WTC11 (cell line): Measurements from ENCODE around the gene LYRM4. TPM values are rescaled to one million over a fixed set of nuclear protein-coding genes. Genes with fewer than 3 reads are reported as not detected.

Experiments
- ATAC-seq: fragments of 200-7000 bp; cut with Tn5 transposase; 2 replicates; pipeline ENCODE4 v1.10.0; 2021; ENCODE audit warnings: mild to moderate bottlenecking, moderate library complexity
- CTCF ChIA-PET: fragments of 300-600 bp; sonication (Branson Sonifier 250); formaldehyde crosslinking; loops from one replicate; lab custom pipeline; 2021; ENCODE audit warnings: antibody characterized with exemption; lab: Charles Lee
- POLR2A ChIA-PET: fragments of 350-600 bp; sonication (Branson Sonifier 250); formaldehyde crosslinking; loops from one replicate; lab custom pipeline; 2021; ENCODE audit warnings: antibody characterized with exemption; lab: Charles Lee
- DNase-seq: peaks from one replicate; pipeline ENCODE4 v3.0.0; 2021; ENCODE audit warnings: low spot score
- H3K27ac Mint-ChIP-seq: 2 replicates; pipeline ENCODE4 v1.8.0; 2021; ENCODE audit warnings: mixed read lengths
- H3K27me3 Mint-ChIP-seq: 2 replicates; pipeline ENCODE4 v1.8.0; 2021; ENCODE audit warnings: low read depth, mild to moderate bottlenecking, moderate library complexity, mixed read lengths
- H3K36me3 Mint-ChIP-seq: 2 replicates; pipeline ENCODE4 v1.8.0; 2021; ENCODE audit warnings: mixed read lengths
- H3K4me1 Mint-ChIP-seq: 2 replicates; pipeline ENCODE4 v1.8.0; 2022; ENCODE audit warnings: mixed read lengths
- H3K4me3 Mint-ChIP-seq: 2 replicates; pipeline ENCODE4 v1.8.0; 2021; ENCODE audit warnings: mild to moderate bottlenecking, moderate library complexity, mixed read lengths
- H3K9me3 Mint-ChIP-seq: 2 replicates; pipeline ENCODE4 v1.8.0; 2021; ENCODE audit warnings: mixed read lengths
- ESRRA ChIP-seq: sonication (generic); formaldehyde crosslinking; IDR thresholded peaks from 2 replicates; pipeline ENCODE4 v1.8.1; 2022; ENCODE audit warnings: mild to moderate bottlenecking, missing genetic modification reagents, borderline replicate concordance
- HMGA2 ChIP-seq: fragments of 250-450 bp; sonication (Bioruptor Pico); IDR thresholded peaks from 2 replicates; pipeline ENCODE4 v1.4.0; 2021; ENCODE audit warnings: mild to moderate bottlenecking, moderate library complexity
- JAZF1 ChIP-seq: fragments of 250-450 bp; sonication (Bioruptor Pico); IDR thresholded peaks from 2 replicates; pipeline ENCODE4 v1.9.0; 2021; ENCODE audit warnings: moderate library complexity, mild to moderate bottlenecking, inconsistent platforms
- NR1H2 ChIP-seq: sonication (generic); formaldehyde crosslinking; IDR thresholded peaks from 2 replicates; pipeline ENCODE4 v1.9.0; 2021; ENCODE audit warnings: mild to moderate bottlenecking, moderate library complexity, missing genetic modification reagents
- NR3C1 ChIP-seq: sonication (generic); formaldehyde crosslinking; conservative IDR thresholded peaks from 2 replicates; pipeline ENCODE4 v1.8.1; 2023; ENCODE audit warnings: low read depth, mild to moderate bottlenecking, missing genetic modification reagents
- OVOL2 ChIP-seq: fragments of 250-450 bp; sonication (Bioruptor Pico); IDR thresholded peaks from 2 replicates; pipeline ENCODE4 v1.9.0; 2021; ENCODE audit warnings: mild to moderate bottlenecking, borderline replicate concordance
- SOX15 ChIP-seq: fragments of 250-450 bp; sonication (Bioruptor Pico); IDR thresholded peaks from 2 replicates; pipeline ENCODE4 v1.9.0; 2021; ENCODE audit warnings: mild to moderate bottlenecking
- STAT6 ChIP-seq: sonication (generic); formaldehyde crosslinking; conservative IDR thresholded peaks from 2 replicates; pipeline ENCODE4 v1.8.1; 2023; ENCODE audit warnings: mild to moderate bottlenecking, low read depth, missing genetic modification reagents, moderate library complexity
- TCF7 ChIP-seq: sonication (generic); formaldehyde crosslinking; IDR thresholded peaks from 2 replicates; pipeline ENCODE4 v1.8.0; 2022; ENCODE audit warnings: mild to moderate bottlenecking, low read depth, missing genetic modification reagents, moderate library complexity
- TEAD4 ChIP-seq: sonication (generic); formaldehyde crosslinking; IDR thresholded peaks from 2 replicates; pipeline ENCODE4 v1.8.0; 2022; ENCODE audit warnings: mild to moderate bottlenecking, missing genetic modification reagents
- ZNF121 ChIP-seq: sonication (generic); formaldehyde crosslinking; IDR thresholded peaks from 2 replicates; pipeline ENCODE4 v1.8.0; 2023; ENCODE audit warnings: missing genetic modification reagents
- ZNF138 ChIP-seq: sonication (generic); formaldehyde crosslinking; conservative IDR thresholded peaks from 2 replicates; pipeline ENCODE4 v1.8.1; 2022; ENCODE audit warnings: mild to moderate bottlenecking, moderate library complexity, missing genetic modification reagents
- ZNF281 ChIP-seq: sonication (generic); formaldehyde crosslinking; IDR thresholded peaks from 2 replicates; pipeline ENCODE4 v1.8.0; 2023; ENCODE audit warnings: mild to moderate bottlenecking, missing genetic modification reagents
- ZNF396 ChIP-seq: fragments of 250-450 bp; sonication (Bioruptor Pico); IDR thresholded peaks from 2 replicates; pipeline ENCODE4 v1.8.0; 2021; ENCODE audit warnings: mild to moderate bottlenecking, moderate library complexity, borderline replicate concordance
- ZNF425 ChIP-seq: fragments of 250-450 bp; sonication (Bioruptor Pico); conservative IDR thresholded peaks from 2 replicates; pipeline ENCODE4 v1.9.0; 2021; ENCODE audit warnings: mild to moderate bottlenecking
- total RNA-seq: library from RNA; stranded (reverse); gene quantifications from 3 replicates; pipeline ENCODE4 v1.2.3, GENCODE V29; 2021
- TF ChIP-seq, protein P1 (sequence below): sonication (generic); formaldehyde crosslinking; IDR thresholded peaks from 2 replicates; pipeline ENCODE4 v1.8.1; 2023; ENCODE audit warnings: mild to moderate bottlenecking, missing genetic modification reagents
- TF ChIP-seq, protein P2 (sequence below): sonication (generic); formaldehyde crosslinking; IDR thresholded peaks from 2 replicates; pipeline ENCODE4 v1.8.1; 2022; ENCODE audit warnings: mild to moderate bottlenecking, moderate library complexity, missing genetic modification reagents
- TF ChIP-seq, protein P3 (sequence below): sonication (generic); formaldehyde crosslinking; IDR thresholded peaks from 2 replicates; pipeline ENCODE4 v1.8.1; 2023; ENCODE audit warnings: mild to moderate bottlenecking, missing genetic modification reagents, moderate library complexity
- TF ChIP-seq, protein P4 (sequence below): fragments of 250-450 bp; sonication (Bioruptor Pico); IDR thresholded peaks from 2 replicates; pipeline ENCODE4 v1.9.0; 2021; ENCODE audit warnings: mild to moderate bottlenecking
- TF ChIP-seq, protein P5 (sequence below): sonication (generic); formaldehyde crosslinking; IDR thresholded peaks from 2 replicates; pipeline ENCODE4 v1.8.1; 2023; ENCODE audit warnings: mild to moderate bottlenecking, moderate library complexity, missing genetic modification reagents

LYRM4 gene
- total RNA-seq, 1 experiment from 2014 or later = 49.7 TPM

DNA sequence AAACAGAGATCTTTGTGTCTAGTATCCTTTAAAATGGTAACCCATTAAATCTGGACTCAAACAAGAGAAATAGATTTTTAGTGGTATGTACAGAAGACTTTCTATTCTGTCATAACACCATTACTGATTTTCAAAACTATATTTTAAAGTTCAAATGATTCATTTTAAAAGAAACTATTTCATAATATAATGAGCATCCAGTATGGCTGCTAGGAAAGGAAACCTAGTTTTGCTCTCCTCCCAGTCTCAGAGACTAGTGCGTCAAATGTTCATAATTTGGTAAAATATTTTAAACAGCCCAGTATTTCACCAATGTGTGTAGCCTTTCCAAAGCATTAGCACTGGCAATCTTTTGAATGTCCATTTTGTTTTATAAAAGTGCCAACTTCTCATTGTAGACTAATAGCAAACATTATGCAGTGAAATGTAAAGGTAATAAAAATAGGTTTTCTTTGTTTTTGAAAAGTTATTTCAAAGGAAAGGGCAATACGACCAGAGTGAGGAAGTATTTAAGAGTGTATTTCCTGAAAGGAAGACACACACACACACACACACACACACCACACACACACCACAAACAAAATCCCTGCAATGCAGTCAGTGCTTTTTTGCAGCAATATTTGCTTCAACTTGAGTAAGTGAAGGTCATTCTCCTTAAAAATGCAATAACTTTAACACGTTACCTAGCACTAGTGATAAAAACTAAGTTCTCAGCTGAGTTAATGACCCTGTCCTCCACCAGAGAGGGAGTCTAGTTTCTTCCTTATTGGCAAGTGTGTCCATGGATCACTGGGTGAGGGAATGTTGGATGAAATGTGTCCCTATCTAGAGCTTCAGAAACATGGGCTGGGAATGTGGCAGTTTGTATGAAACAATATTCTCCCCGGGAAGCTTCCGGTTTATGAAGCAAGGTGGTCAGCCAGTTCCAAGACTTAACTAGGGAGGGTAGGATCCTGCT, 171.0 kb downstream of the LYRM4 start:
- TF ChIP-seq NR1H2 (no peak), SOX15 (CRISPR knock-in tag) (no peak), OVOL2 (CRISPR knock-in tag) (no peak), JAZF1 (CRISPR knock-in tag) (no peak), ZNF396 (CRISPR knock-in tag) (no peak), HMGA2 (CRISPR knock-in tag) (no peak), ZNF138 (CRISPR knock-in tag) (no peak), TCF7 (no peak), ESRRA (no peak), TEAD4 (CRISPR knock-in tag) (no peak), ZNF121 (CRISPR knock-in tag) (no peak), NR3C1 (CRISPR knock-in tag) (no peak), STAT6 (CRISPR knock-in tag) (no peak), ZNF281 (CRISPR knock-in tag) (no peak), ZNF425 (CRISPR knock-in tag) (no peak)
- TF ChIP-seq, protein P1, sequence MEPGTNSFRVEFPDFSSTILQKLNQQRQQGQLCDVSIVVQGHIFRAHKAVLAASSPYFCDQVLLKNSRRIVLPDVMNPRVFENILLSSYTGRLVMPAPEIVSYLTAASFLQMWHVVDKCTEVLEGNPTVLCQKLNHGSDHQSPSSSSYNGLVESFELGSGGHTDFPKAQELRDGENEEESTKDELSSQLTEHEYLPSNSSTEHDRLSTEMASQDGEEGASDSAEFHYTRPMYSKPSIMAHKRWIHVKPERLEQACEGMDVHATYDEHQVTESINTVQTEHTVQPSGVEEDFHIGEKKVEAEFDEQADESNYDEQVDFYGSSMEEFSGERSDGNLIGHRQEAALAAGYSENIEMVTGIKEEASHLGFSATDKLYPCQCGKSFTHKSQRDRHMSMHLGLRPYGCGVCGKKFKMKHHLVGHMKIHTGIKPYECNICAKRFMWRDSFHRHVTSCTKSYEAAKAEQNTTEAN (CRISPR knock-in tag) = no peak
- TF ChIP-seq, protein P2, sequence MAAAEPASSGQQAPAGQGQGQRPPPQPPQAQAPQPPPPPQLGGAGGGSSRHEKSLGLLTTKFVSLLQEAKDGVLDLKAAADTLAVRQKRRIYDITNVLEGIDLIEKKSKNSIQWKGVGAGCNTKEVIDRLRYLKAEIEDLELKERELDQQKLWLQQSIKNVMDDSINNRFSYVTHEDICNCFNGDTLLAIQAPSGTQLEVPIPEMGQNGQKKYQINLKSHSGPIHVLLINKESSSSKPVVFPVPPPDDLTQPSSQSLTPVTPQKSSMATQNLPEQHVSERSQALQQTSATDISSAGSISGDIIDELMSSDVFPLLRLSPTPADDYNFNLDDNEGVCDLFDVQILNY (CRISPR knock-in tag) = no peak
- TF ChIP-seq, protein P3, sequence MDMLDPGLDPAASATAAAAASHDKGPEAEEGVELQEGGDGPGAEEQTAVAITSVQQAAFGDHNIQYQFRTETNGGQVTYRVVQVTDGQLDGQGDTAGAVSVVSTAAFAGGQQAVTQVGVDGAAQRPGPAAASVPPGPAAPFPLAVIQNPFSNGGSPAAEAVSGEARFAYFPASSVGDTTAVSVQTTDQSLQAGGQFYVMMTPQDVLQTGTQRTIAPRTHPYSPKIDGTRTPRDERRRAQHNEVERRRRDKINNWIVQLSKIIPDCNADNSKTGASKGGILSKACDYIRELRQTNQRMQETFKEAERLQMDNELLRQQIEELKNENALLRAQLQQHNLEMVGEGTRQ (CRISPR knock-in tag) = no peak
- TF ChIP-seq, protein P4, sequence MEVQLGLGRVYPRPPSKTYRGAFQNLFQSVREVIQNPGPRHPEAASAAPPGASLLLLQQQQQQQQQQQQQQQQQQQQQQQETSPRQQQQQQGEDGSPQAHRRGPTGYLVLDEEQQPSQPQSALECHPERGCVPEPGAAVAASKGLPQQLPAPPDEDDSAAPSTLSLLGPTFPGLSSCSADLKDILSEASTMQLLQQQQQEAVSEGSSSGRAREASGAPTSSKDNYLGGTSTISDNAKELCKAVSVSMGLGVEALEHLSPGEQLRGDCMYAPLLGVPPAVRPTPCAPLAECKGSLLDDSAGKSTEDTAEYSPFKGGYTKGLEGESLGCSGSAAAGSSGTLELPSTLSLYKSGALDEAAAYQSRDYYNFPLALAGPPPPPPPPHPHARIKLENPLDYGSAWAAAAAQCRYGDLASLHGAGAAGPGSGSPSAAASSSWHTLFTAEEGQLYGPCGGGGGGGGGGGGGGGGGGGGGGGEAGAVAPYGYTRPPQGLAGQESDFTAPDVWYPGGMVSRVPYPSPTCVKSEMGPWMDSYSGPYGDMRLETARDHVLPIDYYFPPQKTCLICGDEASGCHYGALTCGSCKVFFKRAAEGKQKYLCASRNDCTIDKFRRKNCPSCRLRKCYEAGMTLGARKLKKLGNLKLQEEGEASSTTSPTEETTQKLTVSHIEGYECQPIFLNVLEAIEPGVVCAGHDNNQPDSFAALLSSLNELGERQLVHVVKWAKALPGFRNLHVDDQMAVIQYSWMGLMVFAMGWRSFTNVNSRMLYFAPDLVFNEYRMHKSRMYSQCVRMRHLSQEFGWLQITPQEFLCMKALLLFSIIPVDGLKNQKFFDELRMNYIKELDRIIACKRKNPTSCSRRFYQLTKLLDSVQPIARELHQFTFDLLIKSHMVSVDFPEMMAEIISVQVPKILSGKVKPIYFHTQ = no peak
- TF ChIP-seq, protein P5, sequence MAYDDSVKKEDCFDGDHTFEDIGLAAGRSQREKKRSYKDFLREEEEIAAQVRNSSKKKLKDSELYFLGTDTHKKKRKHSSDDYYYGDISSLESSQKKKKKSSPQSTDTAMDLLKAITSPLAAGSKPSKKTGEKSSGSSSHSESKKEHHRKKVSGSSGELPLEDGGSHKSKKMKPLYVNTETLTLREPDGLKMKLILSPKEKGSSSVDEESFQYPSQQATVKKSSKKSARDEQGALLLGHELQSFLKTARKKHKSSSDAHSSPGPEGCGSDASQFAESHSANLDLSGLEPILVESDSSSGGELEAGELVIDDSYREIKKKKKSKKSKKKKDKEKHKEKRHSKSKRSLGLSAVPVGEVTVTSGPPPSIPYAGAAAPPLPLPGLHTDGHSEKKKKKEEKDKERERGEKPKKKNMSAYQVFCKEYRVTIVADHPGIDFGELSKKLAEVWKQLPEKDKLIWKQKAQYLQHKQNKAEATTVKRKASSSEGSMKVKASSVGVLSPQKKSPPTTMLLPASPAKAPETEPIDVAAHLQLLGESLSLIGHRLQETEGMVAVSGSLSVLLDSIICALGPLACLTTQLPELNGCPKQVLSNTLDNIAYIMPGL (CRISPR knock-in tag) = no peak
- no peak overlapping the region for H3K27ac Mint-ChIP-seq
- H3K4me1 Mint-ChIP-seq = peaks cover 16% of the 10 kb centered on the region
- H3K9me3 Mint-ChIP-seq = no peaks in the 10 kb centered on the region
- CTCF ChIA-PET = interaction anchor here (1.0 kb wide), 1 partner anchor 84 kb away, joined by 6 read pairs; no protein-coding TSS in a partner anchor
- peaks cover 44% of the 10 kb centered on the region for H3K27me3 Mint-ChIP-seq
- H3K4me3 Mint-ChIP-seq = no peak overlapping the region
- POLR2A ChIA-PET = interaction anchor here (1.1 kb wide), 1 partner anchor 54 kb away, joined by 7 read pairs; no protein-coding TSS in a partner anchor
- no peak for DNase-seq
- no peaks in the 10 kb centered on the region for H3K36me3 Mint-ChIP-seq
- no peak for ATAC-seq
